GM18873 (cell line): Measurements from ENCODE around the gene FKBP14.

Experiments used
- ATAC-seq: cut with Tn5 transposase; IDR thresholded peaks from one replicate; pipeline ENCODE4 v1.9.1; 2021; ENCODE audit warnings: mild to moderate bottlenecking, moderate library complexity, moderate number of reproducible peaks; ENCODE audit not compliant: unreplicated experiment, low FRiP score

FKBP14 gene

DNA sequence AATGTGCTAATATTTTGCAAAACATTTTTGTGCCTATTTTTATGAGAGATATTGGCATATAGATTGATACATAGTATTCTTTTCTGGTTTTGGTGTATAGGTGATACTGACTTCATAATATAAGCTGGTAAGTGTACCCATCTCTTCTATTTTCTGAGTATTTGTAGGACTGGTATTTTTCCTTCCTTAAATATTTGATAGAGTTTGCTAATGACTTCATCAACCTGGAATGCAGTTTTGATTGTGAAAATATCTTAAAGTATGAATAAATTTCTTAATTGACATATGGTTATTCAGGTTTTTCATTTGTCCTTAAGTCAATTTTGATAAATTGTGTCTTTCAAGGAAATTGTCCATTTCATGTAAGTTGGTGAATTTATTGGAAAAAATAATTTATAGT is 30.9 kb downstream of the FKBP14 start:
- ATAC-seq = no peak

DNA sequence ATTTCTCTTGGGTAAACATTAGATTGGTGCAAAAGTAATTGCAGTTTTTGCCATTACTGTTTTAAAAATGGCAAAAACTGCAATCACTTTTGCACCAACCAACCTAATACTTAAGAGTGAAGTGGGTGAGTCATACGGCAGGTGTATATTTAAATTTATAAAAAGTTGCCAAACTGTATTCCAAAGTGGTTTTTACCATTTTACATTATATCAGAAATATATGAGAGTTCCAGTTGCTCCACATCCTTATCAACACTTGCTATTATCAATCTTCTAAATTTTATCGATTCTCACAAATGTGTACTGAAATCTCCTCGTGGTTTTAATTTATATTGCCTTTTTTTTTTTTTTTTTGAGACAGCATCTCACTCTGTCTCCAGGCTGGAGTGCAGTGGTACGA is 33.4 kb downstream of the FKBP14 start:
- no peak for ATAC-seq

DNA sequence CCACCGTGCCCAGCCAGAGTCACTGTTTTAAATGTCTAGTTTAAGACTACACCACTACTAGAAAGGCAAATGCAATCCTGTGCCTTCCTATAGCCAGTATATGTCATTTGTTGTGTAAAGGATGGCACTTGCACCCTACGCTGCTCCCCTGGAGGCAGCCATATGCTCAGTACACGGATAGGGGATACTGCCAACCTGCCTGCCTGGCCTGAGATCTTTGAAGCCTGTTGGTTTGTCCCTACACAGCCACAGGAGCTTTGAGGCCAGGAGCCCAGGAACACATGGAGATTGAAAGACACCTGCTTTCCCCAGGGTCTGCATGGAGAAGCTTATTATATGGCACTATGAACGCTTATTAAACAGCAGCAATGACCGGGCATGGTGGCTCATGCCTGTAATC is 34.6 kb downstream of the FKBP14 start:
- no peak for ATAC-seq

DNA sequence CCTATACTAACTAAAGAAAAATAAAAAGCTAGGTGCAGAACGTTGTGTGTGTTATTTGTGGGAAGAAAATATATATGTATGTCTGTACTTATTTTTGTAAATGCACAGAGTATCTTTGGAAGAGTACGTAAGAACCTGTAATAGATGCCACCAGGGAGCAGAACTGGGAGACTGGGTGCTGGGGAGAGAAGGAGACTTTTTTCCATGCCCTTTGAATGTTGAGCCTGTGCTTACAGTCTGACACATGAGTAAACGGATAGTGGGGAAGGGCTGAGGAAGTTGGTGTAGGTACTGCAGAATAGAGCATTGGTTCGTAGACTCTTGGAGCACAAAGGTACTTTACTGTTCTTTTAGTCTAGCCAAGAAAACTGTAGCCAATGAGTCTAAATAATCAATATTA is 35.6 kb downstream of the FKBP14 start:
- no peak for ATAC-seq

- peak; percentile 24 for ATAC-seq
Observed at GRCh38 chr7:29989257-29989995, 37.1 kb downstream of the FKBP14 start, which contains the start of gene SCRN1. SCRN1 (minus strand) TSS chr7:29989801; CDS start chr7:29969067, 20,734 bp downstream.

GRCh38 chr7:29988424-29989256 is 37.9 kb downstream of the FKBP14 start:
- ATAC-seq = peak; percentile 39

GRCh38 chr7:29987811-29988317 is 38.6 kb downstream of the FKBP14 start:
- ATAC-seq = no peak

GRCh38 chr7:29987083-29987482 is 39.4 kb downstream of the FKBP14 start:
- ATAC-seq = no peak

- ATAC-seq = no peak
Observed at GRCh38 chr7:29980151-29980550, 46.4 kb downstream of the FKBP14 start.

GRCh38 chr7:29977886-29978651 is 48.4 kb downstream of the FKBP14 start:
- no peak for ATAC-seq

DNA sequence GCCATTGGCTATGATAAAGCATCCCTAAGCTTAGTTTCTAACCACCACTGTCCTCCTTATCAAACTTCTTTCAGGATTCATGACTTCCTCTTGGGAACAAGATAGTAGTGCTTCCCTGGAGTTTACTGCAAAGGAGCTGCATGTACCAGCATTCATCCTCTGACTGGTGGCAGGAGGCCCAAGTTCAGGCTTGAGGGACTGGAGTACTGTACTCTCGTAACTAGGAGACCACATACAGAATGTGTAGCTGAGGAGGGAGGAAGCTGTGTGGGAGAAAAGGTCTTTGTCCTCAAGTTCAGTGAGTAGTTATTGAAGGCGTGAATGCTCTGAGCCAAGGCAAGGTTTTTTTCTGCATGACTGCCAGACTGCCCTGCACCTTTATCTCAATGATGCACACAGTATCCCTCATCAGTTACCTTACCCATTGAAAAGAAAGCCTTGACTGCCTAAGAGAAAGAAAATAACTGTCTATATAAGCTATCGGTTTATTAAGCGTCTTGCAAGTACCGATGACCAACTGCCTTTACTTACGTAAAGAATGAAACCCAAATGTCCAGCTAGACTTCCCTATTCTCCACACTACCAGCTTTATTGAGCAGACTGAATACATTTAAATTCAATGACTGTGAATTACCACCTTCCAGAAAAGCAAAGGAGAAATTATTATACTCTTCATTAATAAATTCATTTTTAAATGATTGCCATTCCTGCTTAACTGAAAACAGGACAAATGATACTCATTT is 49.7 kb downstream of the FKBP14 start:
- no peak for ATAC-seq

- no peak for ATAC-seq
Observed at GRCh38 chr7:29976266-29976665, 50.2 kb downstream of the FKBP14 start.

GRCh38 chr7:29975561-29975960 is 50.9 kb downstream of the FKBP14 start:
- ATAC-seq = no peak

- no peak for ATAC-seq
Observed at GRCh38 chr7:29974286-29974685, 52.2 kb downstream of the FKBP14 start.

- ATAC-seq = no peak
Observed at GRCh38 chr7:29972315-29972669, 54.2 kb downstream of the FKBP14 start.

- no peak for ATAC-seq
Observed at GRCh38 chr7:29971566-29972314, 54.8 kb downstream of the FKBP14 start.

- no peak for ATAC-seq
Observed at GRCh38 chr7:29970158-29970557, 56.3 kb downstream of the FKBP14 start.

DNA sequence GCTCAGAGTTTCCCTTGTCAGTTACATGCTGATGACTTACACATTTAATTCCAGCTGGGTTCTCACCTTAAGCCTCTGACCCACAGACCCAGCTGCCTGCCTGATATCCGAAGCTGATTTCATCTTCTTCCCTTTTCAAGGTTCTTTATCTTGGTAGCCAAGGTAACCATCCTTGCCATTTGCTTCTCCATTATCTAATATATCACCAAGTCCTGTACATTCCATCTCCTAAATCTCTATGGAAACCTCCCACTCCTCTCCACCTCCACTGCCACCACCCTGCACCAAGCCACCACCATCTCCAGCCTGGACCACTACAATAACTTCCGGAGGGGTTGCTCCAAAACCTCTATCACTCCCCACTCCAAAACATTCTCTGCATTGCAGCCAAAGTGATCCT is 56.8 kb downstream of the FKBP14 start:
- ATAC-seq = no peak

GRCh38 chr7:29968683-29969395 is 57.7 kb downstream of the FKBP14 start:
- ATAC-seq = no peak
